Measurements from ENCODE around the gene FAM193B. TPM values are rescaled to one million over a fixed set of nuclear protein-coding genes. Genes with fewer than 3 reads are reported as not detected.
A peak's percentile ranks its signal among the peaks of the same experiment; 100 is the strongest.

The FAM193B gene
- total RNA-seq, 3 donors from 2014 or later, result 54.7 to 63.7 (median 62.1) TPM

GRCh38 chr5:177523711-177524538 lies 30.4 kb downstream of the FAM193B start:
- DNase-seq (no peak), ATAC-seq (peak in 1 of 2 donors; percentile 18)
- H3K36me3 Mint-ChIP-seq (ENCODE audit: insufficient read depth), result peaks cover 20% of the 10 kb centered on the region
- H3K9me3 Mint-ChIP-seq, result no peaks in the 10 kb centered on the region
- peaks cover 21% of the 10 kb centered on the region for H3K4me1 Mint-ChIP-seq (ENCODE audit: low read depth)
- H3K27me3 Mint-ChIP-seq (ENCODE audit: low read depth), result no peaks in the 10 kb centered on the region
- no peak overlapping the region for H3K4me3 Mint-ChIP-seq

GRCh38 chr5:177520916-177521513 lies 33.3 kb downstream of the FAM193B start:
- ATAC-seq, result no peak
- Mint-ChIP-seq H3K27me3 (ENCODE audit: low read depth) (no peaks in the 10 kb centered on the region), H3K36me3 (ENCODE audit: insufficient read depth) (peaks cover 24% of the 10 kb centered on the region), H3K4me3 (no peak overlapping the region), H3K9me3 (no peaks in the 10 kb centered on the region), H3K4me1 (ENCODE audit: low read depth) (peaks cover 31% of the 10 kb centered on the region)
- DNase-seq, result no peak

GRCh38 chr5:177520271-177520670 lies 34.1 kb downstream of the FAM193B start:
- H3K4me1 Mint-ChIP-seq (ENCODE audit: low read depth), result peaks cover 38% of the 10 kb centered on the region
- H3K36me3 Mint-ChIP-seq (ENCODE audit: insufficient read depth), result peaks cover 24% of the 10 kb centered on the region
- ATAC-seq (no peak), DNase-seq (no peak)
- H3K27me3 Mint-ChIP-seq (ENCODE audit: low read depth), result no peaks in the 10 kb centered on the region
- H3K9me3 Mint-ChIP-seq, result no peaks in the 10 kb centered on the region
- no peak overlapping the region for H3K4me3 Mint-ChIP-seq

- no peaks in the 10 kb centered on the region for H3K27me3 Mint-ChIP-seq (ENCODE audit: low read depth)
- H3K4me3 Mint-ChIP-seq, result peak overlapping the region; percentile 37
- H3K4me1 Mint-ChIP-seq (ENCODE audit: low read depth), result peaks cover 42% of the 10 kb centered on the region
- no peak for ATAC-seq
- DNase-seq, result no peak
- H3K36me3 Mint-ChIP-seq (ENCODE audit: insufficient read depth), result peaks cover 28% of the 10 kb centered on the region
- H3K9me3 Mint-ChIP-seq, result no peaks in the 10 kb centered on the region
Observed at GRCh38 chr5:177519463-177520235, 34.7 kb downstream of the FAM193B start.

- Mint-ChIP-seq H3K4me1 (ENCODE audit: low read depth) (peaks cover 50% of the 10 kb centered on the region), H3K9me3 (no peaks in the 10 kb centered on the region), H3K4me3 (peak within 1 kb of the TSS; percentile 86), H3K27me3 (ENCODE audit: low read depth) (no peaks in the 10 kb centered on the region), H3K36me3 (ENCODE audit: insufficient read depth) (peaks cover 44% of the 10 kb centered on the region)
- ATAC-seq (peak; percentile 90 to 93), DNase-seq (peak; percentile 92)
Observed at GRCh38 chr5:177516601-177517568, 37.5 kb downstream of the FAM193B start, which contains the start of gene DDX41. DDX41 (minus strand) TSS chr5:177516961; CDS start chr5:177516945, 16 bp downstream.

- no peak for DNase-seq
- H3K27me3 Mint-ChIP-seq (ENCODE audit: low read depth), result no peaks in the 10 kb centered on the region
- ATAC-seq, result no peak
- peaks cover 47% of the 10 kb centered on the region for H3K4me1 Mint-ChIP-seq (ENCODE audit: low read depth)
- no peaks in the 10 kb centered on the region for H3K9me3 Mint-ChIP-seq
- peak overlapping the region; percentile 86 for H3K4me3 Mint-ChIP-seq
- peaks cover 47% of the 10 kb centered on the region for H3K36me3 Mint-ChIP-seq (ENCODE audit: insufficient read depth)
Observed at GRCh38 chr5:177515580-177515979, 38.8 kb downstream of the FAM193B start.

- no peaks in the 10 kb centered on the region for H3K27me3 Mint-ChIP-seq (ENCODE audit: low read depth)
- peak overlapping the region; percentile 86 for H3K4me3 Mint-ChIP-seq
- H3K9me3 Mint-ChIP-seq, result no peaks in the 10 kb centered on the region
- H3K36me3 Mint-ChIP-seq (ENCODE audit: insufficient read depth), result peaks cover 41% of the 10 kb centered on the region
- DNase-seq, result no peak
- H3K4me1 Mint-ChIP-seq (ENCODE audit: low read depth), result peaks cover 38% of the 10 kb centered on the region
- no peak for ATAC-seq
Observed at GRCh38 chr5:177514541-177514940, 39.8 kb downstream of the FAM193B start.

- peaks cover 31% of the 10 kb centered on the region for H3K4me1 Mint-ChIP-seq (ENCODE audit: low read depth)
- H3K9me3 Mint-ChIP-seq, result no peaks in the 10 kb centered on the region
- H3K4me3 Mint-ChIP-seq, result no peak overlapping the region
- H3K36me3 Mint-ChIP-seq (ENCODE audit: insufficient read depth), result peaks cover 39% of the 10 kb centered on the region
- H3K27me3 Mint-ChIP-seq (ENCODE audit: low read depth), result no peaks in the 10 kb centered on the region
- ATAC-seq, result no peak
- DNase-seq, result no peak
Observed at GRCh38 chr5:177513500-177513899, 40.9 kb downstream of the FAM193B start.

- Mint-ChIP-seq H3K4me1 (ENCODE audit: low read depth) (peaks cover 31% of the 10 kb centered on the region), H3K4me3 (no peak overlapping the region), H3K27me3 (ENCODE audit: low read depth) (no peaks in the 10 kb centered on the region), H3K36me3 (ENCODE audit: insufficient read depth) (peaks cover 39% of the 10 kb centered on the region), H3K9me3 (no peaks in the 10 kb centered on the region)
- ATAC-seq (no peak), DNase-seq (no peak)
Observed at GRCh38 chr5:177512736-177513380, 41.5 kb downstream of the FAM193B start.

GRCh38 chr5:177511796-177512675 lies 42.3 kb downstream of the FAM193B start:
- Mint-ChIP-seq H3K4me1 (ENCODE audit: low read depth) (peaks cover 30% of the 10 kb centered on the region), H3K9me3 (no peaks in the 10 kb centered on the region), H3K36me3 (ENCODE audit: insufficient read depth) (peaks cover 41% of the 10 kb centered on the region), H3K27me3 (ENCODE audit: low read depth) (no peaks in the 10 kb centered on the region), H3K4me3 (no peak overlapping the region)
- ATAC-seq (no peak), DNase-seq (no peak)

- Mint-ChIP-seq H3K4me3 (no peak overlapping the region), H3K4me1 (ENCODE audit: low read depth) (peaks cover 25% of the 10 kb centered on the region)
Observed at GRCh38 chr5:177511181-177511580, 43.2 kb downstream of the FAM193B start.

GRCh38 chr5:177510567-177511053 lies 43.8 kb downstream of the FAM193B start:
- Mint-ChIP-seq H3K4me1 (ENCODE audit: low read depth) (peaks cover 19% of the 10 kb centered on the region), H3K36me3 (ENCODE audit: insufficient read depth) (peaks cover 35% of the 10 kb centered on the region), H3K4me3 (no peak overlapping the region), H3K27me3 (ENCODE audit: low read depth) (no peaks in the 10 kb centered on the region), H3K9me3 (no peaks in the 10 kb centered on the region)
- DNase-seq (no peak), ATAC-seq (no peak)

More at GRCh38 chr5:177511181-177511580, 43.2 kb downstream of the FAM193B start:
- DNase-seq, result no peak
- H3K9me3 Mint-ChIP-seq, result no peaks in the 10 kb centered on the region
- H3K27me3 Mint-ChIP-seq (ENCODE audit: low read depth), result no peaks in the 10 kb centered on the region
- peaks cover 37% of the 10 kb centered on the region for H3K36me3 Mint-ChIP-seq (ENCODE audit: insufficient read depth)
- no peak for ATAC-seq

Data from activated T-cell treated with anti-CD3 and anti-CD28 coated beads, Interleukin-2, amount 50 U/mL, for 4 hours (primary cell).